Left ventricle myocardium inferior (tissue), 1 donor: ENCODE data around the gene TNNC1. TPM values are rescaled to one million over a fixed set of nuclear protein-coding genes. Genes with fewer than 3 reads are reported as not detected.
A peak's percentile ranks its signal among the peaks of the same experiment; 100 is the strongest.

ENCODE experiments used
- DNase-seq: peaks from one replicate; pipeline ENCODE4 v3.0.0-alpha.2; 2020
- H3K27ac ChIP-seq: fragments of 200-600 bp; replicated peaks from 2 replicates; pipeline ENCODE4 v1.8.0; 2021
- H3K27me3 ChIP-seq: fragments of 200-600 bp; 2 replicates; pipeline ENCODE4 v1.8.0; 2021; ENCODE audit warnings: low read depth
- H3K36me3 ChIP-seq: fragments of 200-600 bp; 2 replicates; pipeline ENCODE4 v1.8.0; 2021
- H3K4me1 ChIP-seq: fragments of 200-600 bp; 2 replicates; pipeline ENCODE4 v1.8.0; 2021
- H3K4me3 ChIP-seq: fragments of 200-600 bp; 2 replicates; pipeline ENCODE4 v1.8.0; 2021; ENCODE audit warnings: mild to moderate bottlenecking, moderate library complexity
- H3K9me3 ChIP-seq: fragments of 200-600 bp; replicated peaks from 2 replicates; pipeline ENCODE4 v1.8.0; 2021
- intact Hi-C: fragments of 100-400 bp; cut with micrococcal nuclease; formaldehyde crosslinking; loops from one replicate; pipeline ENCODE4 v1.11.0; 2022
- total RNA-seq: library from RNA; stranded (reverse); fragmentation: NEBNext Ultra II Directional; extraction: Animal tissue kit (Norgen Biotek cat#: 25700); gene quantifications from one replicate; pipeline ENCODE4 v1.2.1, GENCODE V29; 2021
- TF ChIP-seq, protein P1 (sequence below): fragments of 200-600 bp; IDR thresholded peaks from 2 replicates; pipeline ENCODE4 v1.8.0; 2021; ENCODE audit warnings: antibody characterized with exemption, mild to moderate bottlenecking, borderline replicate concordance
- donor health status: DM: no; HTN: yes; CAD: no; lungs with severe emphysema.

The TNNC1 gene
- total RNA-seq, 1 donor from 2014 or later: 8,962 TPM

DNA sequence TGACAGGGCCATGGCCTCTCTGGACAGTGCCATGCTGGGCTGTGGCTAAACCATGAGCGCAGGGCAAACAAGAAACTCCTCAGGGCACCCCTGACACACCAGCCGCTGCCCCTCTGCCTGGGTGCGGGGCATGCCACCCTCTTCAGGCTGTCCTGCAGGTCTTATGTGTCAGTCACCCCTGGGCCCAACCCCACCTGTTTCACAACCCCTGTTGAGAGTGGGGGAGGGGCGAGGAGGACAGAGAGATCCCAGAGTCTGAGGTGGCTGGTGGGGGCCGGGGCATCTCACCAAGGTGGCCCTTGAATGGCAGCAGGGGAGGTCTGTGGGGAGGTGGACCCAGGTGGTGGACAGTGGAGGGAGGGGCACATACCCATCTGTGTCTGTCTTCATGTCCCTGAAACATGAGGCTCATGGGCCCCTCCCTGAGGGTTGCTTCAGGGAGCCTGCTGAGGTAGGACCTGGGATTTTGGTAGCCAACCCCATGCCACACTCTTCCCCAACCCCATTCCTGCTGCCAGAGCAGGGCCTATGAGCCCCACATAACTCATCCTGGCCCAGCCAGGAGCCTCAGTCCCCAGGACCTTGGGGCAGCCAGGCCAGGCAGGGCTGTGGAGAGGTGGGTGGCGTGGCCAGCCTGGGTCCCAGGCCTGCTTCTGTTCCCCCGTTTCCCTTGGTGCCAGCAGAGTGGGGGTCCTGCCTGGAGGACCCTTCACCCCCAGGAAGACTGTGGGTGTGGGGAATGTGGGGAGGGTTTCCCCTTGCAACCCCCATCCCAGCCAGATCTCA lies 39.6 kb upstream of the TNNC1 start:
- no peaks in the 10 kb centered on the region for H3K27me3 ChIP-seq
- no peak overlapping the region for H3K4me3 ChIP-seq
- intact Hi-C loops: no loop called here
- H3K36me3 ChIP-seq: peaks cover 52% of the 10 kb centered on the region
- DNase-seq: no peak
- H3K9me3 ChIP-seq: no peaks in the 10 kb centered on the region
- TF ChIP-seq, protein P1, sequence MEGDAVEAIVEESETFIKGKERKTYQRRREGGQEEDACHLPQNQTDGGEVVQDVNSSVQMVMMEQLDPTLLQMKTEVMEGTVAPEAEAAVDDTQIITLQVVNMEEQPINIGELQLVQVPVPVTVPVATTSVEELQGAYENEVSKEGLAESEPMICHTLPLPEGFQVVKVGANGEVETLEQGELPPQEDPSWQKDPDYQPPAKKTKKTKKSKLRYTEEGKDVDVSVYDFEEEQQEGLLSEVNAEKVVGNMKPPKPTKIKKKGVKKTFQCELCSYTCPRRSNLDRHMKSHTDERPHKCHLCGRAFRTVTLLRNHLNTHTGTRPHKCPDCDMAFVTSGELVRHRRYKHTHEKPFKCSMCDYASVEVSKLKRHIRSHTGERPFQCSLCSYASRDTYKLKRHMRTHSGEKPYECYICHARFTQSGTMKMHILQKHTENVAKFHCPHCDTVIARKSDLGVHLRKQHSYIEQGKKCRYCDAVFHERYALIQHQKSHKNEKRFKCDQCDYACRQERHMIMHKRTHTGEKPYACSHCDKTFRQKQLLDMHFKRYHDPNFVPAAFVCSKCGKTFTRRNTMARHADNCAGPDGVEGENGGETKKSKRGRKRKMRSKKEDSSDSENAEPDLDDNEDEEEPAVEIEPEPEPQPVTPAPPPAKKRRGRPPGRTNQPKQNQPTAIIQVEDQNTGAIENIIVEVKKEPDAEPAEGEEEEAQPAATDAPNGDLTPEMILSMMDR: no peak
- H3K27ac ChIP-seq: no peak overlapping the region
- H3K4me1 ChIP-seq: peaks cover 80% of the 10 kb centered on the region

DNA sequence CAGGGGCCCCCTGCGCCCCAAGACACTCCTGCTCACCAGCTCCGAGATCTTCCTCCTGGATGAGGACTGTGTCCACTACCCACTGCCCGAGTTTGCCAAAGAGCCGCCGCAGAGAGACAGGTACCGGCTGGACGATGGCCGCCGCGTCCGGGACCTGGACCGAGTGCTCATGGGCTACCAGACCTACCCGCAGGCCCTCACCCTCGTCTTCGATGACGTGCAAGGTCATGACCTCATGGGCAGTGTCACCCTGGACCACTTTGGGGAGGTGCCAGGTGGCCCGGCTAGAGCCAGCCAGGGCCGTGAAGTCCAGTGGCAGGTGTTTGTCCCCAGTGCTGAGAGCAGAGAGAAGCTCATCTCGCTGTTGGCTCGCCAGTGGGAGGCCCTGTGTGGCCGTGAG lies 38.2 kb upstream of the TNNC1 start:
- Histone ChIP-seq H3K27me3 (no peaks in the 10 kb centered on the region), H3K4me3 (no peak overlapping the region), H3K4me1 (peaks cover 84% of the 10 kb centered on the region), H3K27ac (peak overlapping the region; percentile 82), H3K36me3 (peaks cover 66% of the 10 kb centered on the region), H3K9me3 (no peaks in the 10 kb centered on the region)
- TF ChIP-seq, protein P1: no peak
- DNase-seq: no peak
- intact Hi-C loops: no loop called here

DNA sequence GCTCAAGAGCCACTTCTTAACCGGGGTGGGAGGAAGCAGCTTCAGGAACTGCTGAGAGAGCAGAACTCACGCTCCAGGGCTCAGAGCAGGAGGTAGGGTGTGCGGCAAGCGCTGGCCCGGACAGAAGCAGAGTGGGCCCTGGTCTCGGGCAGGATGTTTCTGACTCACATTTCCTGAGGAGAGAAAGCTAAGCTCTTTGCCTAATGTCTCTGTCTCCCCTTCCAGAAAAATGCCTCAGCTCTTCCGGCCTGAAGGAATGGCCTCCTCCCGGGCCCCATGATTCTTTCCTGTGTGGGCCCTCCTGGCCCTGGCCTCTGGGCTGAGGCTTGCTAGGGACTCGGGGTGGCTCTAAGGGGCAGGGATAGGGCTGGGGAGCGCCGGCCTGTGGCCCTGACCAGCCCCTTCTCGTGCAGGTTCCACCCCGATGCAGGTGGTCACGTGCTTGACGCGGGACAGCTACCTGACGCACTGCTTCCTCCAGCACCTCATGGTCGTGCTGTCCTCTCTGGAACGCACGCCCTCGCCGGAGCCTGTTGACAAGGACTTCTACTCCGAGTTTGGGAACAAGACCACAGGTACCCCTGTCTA lies 37.2 kb upstream of the TNNC1 start:
- peaks cover 76% of the 10 kb centered on the region for H3K36me3 ChIP-seq
- H3K27ac ChIP-seq: peak overlapping the region; percentile 82
- no peaks in the 10 kb centered on the region for H3K27me3 ChIP-seq
- DNase-seq: peak; percentile 50
- intact Hi-C loops: no loop called here
- no peaks in the 10 kb centered on the region for H3K9me3 ChIP-seq
- TF ChIP-seq, protein P1: no peak
- H3K4me3 ChIP-seq: peak overlapping the region; percentile 2
- H3K4me1 ChIP-seq: peaks cover 78% of the 10 kb centered on the region

DNA sequence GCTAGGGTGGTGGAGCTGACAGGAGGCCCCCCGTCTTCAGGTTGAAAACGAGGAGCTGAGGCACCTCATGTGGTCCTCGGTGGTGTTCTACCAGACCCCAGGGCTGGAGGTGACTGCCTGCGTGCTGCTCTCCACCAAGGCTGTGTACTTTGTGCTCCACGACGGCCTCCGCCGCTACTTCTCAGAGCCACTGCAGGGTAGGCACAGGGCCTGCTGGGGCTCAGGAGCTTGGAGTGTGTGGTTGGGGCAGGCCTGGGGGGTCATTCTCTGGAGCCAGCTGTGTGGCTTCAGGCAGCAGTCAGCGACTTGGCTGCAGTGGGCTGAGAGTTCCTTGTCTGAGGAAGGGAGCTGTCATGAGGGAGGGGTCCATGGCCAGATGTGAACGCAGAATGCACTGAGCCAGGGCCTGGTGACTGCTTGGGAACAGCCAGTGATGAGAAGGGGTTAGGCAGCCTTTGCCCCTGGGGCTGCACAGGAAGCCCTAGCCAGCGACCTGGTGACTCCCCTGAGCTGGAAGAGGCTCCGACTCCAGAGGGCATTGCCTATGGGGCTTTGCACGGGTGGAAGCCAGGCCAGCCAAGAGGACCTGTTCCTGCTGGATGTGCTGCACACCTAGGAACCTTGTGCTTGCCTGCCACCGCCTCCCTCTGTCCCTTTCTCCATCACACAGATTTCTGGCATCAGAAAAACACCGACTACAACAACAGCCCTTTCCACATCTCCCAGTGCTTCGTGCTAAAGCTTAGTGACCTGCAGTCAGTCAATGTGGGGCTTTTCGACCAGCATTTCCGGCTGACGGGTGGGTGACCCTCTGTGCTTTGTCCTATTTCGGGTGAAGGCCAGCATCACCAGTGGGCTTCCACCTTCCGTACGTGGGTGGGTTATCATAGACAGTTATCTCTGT lies 36.4 kb upstream of the TNNC1 start:
- Histone ChIP-seq H3K36me3 (peaks cover 83% of the 10 kb centered on the region), H3K27me3 (no peaks in the 10 kb centered on the region), H3K9me3 (no peaks in the 10 kb centered on the region), H3K27ac (peak overlapping the region; percentile 82), H3K4me1 (peaks cover 75% of the 10 kb centered on the region), H3K4me3 (peak overlapping the region; percentile 2)
- TF ChIP-seq, protein P1: no peak
- intact Hi-C loops: no loop called here
- DNase-seq: no peak

DNA sequence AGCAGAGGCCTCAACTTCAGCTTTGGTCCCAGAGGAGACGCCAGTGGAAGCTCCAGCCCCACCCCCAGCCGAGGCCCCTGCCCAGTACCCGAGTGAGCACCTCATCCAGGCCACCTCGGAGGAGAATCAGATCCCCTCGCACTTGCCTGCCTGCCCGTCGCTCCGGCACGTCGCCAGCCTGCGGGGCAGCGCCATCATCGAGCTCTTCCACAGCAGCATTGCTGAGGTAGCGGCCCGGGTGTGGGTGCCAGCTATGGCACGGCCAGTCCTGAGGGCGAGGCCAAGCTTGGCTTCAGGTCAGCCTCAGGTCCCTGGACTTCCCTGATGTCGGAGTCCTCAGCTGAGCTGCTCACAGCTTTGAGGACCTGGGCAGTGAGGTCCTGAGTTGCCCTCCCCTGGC lies 35.6 kb upstream of the TNNC1 start:
- Histone ChIP-seq H3K4me3 (no peak overlapping the region), H3K27ac (peak overlapping the region; percentile 82), H3K4me1 (peaks cover 76% of the 10 kb centered on the region), H3K9me3 (no peaks in the 10 kb centered on the region), H3K27me3 (no peaks in the 10 kb centered on the region), H3K36me3 (peaks cover 83% of the 10 kb centered on the region)
- DNase-seq: no peak
- TF ChIP-seq, protein P1: no peak
- intact Hi-C loops: no loop called here
